WTC11 (cell line): ENCODE data around the gene FAM118B. TPM values are rescaled to one million over a fixed set of nuclear protein-coding genes. Genes with fewer than 3 reads are reported as not detected.

Source experiments
- ATAC-seq: fragments of 200-7000 bp; cut with Tn5 transposase; 2 replicates; pipeline ENCODE4 v1.10.0; 2021; ENCODE audit warnings: mild to moderate bottlenecking, moderate library complexity
- CTCF ChIA-PET: fragments of 300-600 bp; sonication (Branson Sonifier 250); formaldehyde crosslinking; loops from one replicate; lab custom pipeline; 2021; ENCODE audit warnings: antibody characterized with exemption; lab: Charles Lee
- POLR2A ChIA-PET: fragments of 350-600 bp; sonication (Branson Sonifier 250); formaldehyde crosslinking; loops from one replicate; lab custom pipeline; 2021; ENCODE audit warnings: antibody characterized with exemption; lab: Charles Lee
- DNase-seq: peaks from one replicate; pipeline ENCODE4 v3.0.0; 2021; ENCODE audit warnings: low spot score
- H3K27ac Mint-ChIP-seq: 2 replicates; pipeline ENCODE4 v1.8.0; 2021; ENCODE audit warnings: mixed read lengths
- H3K27me3 Mint-ChIP-seq: 2 replicates; pipeline ENCODE4 v1.8.0; 2021; ENCODE audit warnings: low read depth, mild to moderate bottlenecking, moderate library complexity, mixed read lengths
- H3K36me3 Mint-ChIP-seq: 2 replicates; pipeline ENCODE4 v1.8.0; 2021; ENCODE audit warnings: mixed read lengths
- H3K4me1 Mint-ChIP-seq: 2 replicates; pipeline ENCODE4 v1.8.0; 2022; ENCODE audit warnings: mixed read lengths
- H3K4me3 Mint-ChIP-seq: 2 replicates; pipeline ENCODE4 v1.8.0; 2021; ENCODE audit warnings: mild to moderate bottlenecking, moderate library complexity, mixed read lengths
- H3K9me3 Mint-ChIP-seq: 2 replicates; pipeline ENCODE4 v1.8.0; 2021; ENCODE audit warnings: mixed read lengths
- ETV6 ChIP-seq: sonication (generic); formaldehyde crosslinking; IDR thresholded peaks from 2 replicates; pipeline ENCODE4 v1.8.1; 2022; ENCODE audit warnings: mild to moderate bottlenecking, missing genetic modification reagents
- GRHL2 ChIP-seq: fragments of 250-450 bp; sonication (Bioruptor Pico); IDR thresholded peaks from 2 replicates; pipeline ENCODE4 v1.8.0; 2022; ENCODE audit warnings: mild to moderate bottlenecking, moderate library complexity; ENCODE audit not compliant: insufficient replicate concordance, severe bottlenecking
- HMGA2 ChIP-seq: fragments of 250-450 bp; sonication (Bioruptor Pico); IDR thresholded peaks from 2 replicates; pipeline ENCODE4 v1.4.0; 2021; ENCODE audit warnings: mild to moderate bottlenecking, moderate library complexity
- KAT7 ChIP-seq: sonication (generic); formaldehyde crosslinking; IDR thresholded peaks from 2 replicates; pipeline ENCODE4 v1.8.1; 2023; ENCODE audit warnings: missing genetic modification reagents, mild to moderate bottlenecking, borderline replicate concordance
- NR2C2 ChIP-seq: sonication (generic); formaldehyde crosslinking; IDR thresholded peaks from 2 replicates; pipeline ENCODE4 v1.8.0; 2022; ENCODE audit warnings: mild to moderate bottlenecking, missing genetic modification reagents
- NR3C1 ChIP-seq: sonication (generic); formaldehyde crosslinking; conservative IDR thresholded peaks from 2 replicates; pipeline ENCODE4 v1.8.1; 2023; ENCODE audit warnings: low read depth, mild to moderate bottlenecking, missing genetic modification reagents
- SP1 ChIP-seq: sonication (generic); formaldehyde crosslinking; conservative IDR thresholded peaks from 2 replicates; pipeline ENCODE4 v1.8.1; 2022; ENCODE audit warnings: missing genetic modification reagents
- ZBTB21 ChIP-seq: sonication (generic); formaldehyde crosslinking; IDR thresholded peaks from 2 replicates; pipeline ENCODE4 v1.8.1; 2023; ENCODE audit warnings: mild to moderate bottlenecking, missing genetic modification reagents, borderline replicate concordance
- ZNF232 ChIP-seq: sonication (generic); formaldehyde crosslinking; IDR thresholded peaks from 2 replicates; pipeline ENCODE4 v1.8.0; 2022; ENCODE audit warnings: mild to moderate bottlenecking, missing genetic modification reagents
- ZNF396 ChIP-seq: fragments of 250-450 bp; sonication (Bioruptor Pico); IDR thresholded peaks from 2 replicates; pipeline ENCODE4 v1.8.0; 2021; ENCODE audit warnings: mild to moderate bottlenecking, moderate library complexity, borderline replicate concordance
- ZNF423 ChIP-seq: fragments of 250-450 bp; sonication (Bioruptor Pico); IDR thresholded peaks from 2 replicates; pipeline ENCODE4 v2.1.2; 2022; ENCODE audit warnings: mild to moderate bottlenecking, moderate library complexity
- total RNA-seq: library from RNA; stranded (reverse); gene quantifications from 3 replicates; pipeline ENCODE4 v1.2.3, GENCODE V29; 2021
- TF ChIP-seq, protein P1 (sequence below): fragments of 250-450 bp; sonication (Bioruptor Pico); IDR thresholded peaks from 2 replicates; pipeline ENCODE4 v1.8.0; 2021; ENCODE audit warnings: mild to moderate bottlenecking
- TF ChIP-seq, protein P2 (sequence below): sonication (generic); formaldehyde crosslinking; conservative IDR thresholded peaks from 2 replicates; pipeline ENCODE4 v1.8.1; 2022; ENCODE audit warnings: mild to moderate bottlenecking, missing genetic modification reagents
- TF ChIP-seq, protein P3 (sequence below): fragments of 250-450 bp; sonication (Bioruptor Pico); IDR thresholded peaks from 2 replicates; pipeline ENCODE4 v1.9.0; 2021; ENCODE audit warnings: mild to moderate bottlenecking
- TF ChIP-seq, protein P4 (sequence below): sonication (generic); formaldehyde crosslinking; IDR thresholded peaks from 2 replicates; pipeline ENCODE4 v1.8.1; 2022; ENCODE audit warnings: mild to moderate bottlenecking, missing genetic modification reagents, moderate library complexity, borderline replicate concordance
- TF ChIP-seq, protein P5 (sequence below): sonication (generic); formaldehyde crosslinking; IDR thresholded peaks from 2 replicates; pipeline ENCODE4 v1.8.0; 2023; ENCODE audit warnings: mild to moderate bottlenecking, missing genetic modification reagents
- TF ChIP-seq, protein P6 (sequence below): sonication (generic); formaldehyde crosslinking; IDR thresholded peaks from 2 replicates; pipeline ENCODE4 v1.8.0; 2023; ENCODE audit warnings: missing genetic modification reagents

Gene FAM118B
- total RNA-seq, 1 experiment from 2014 or later, result 35.3 TPM

DNA sequence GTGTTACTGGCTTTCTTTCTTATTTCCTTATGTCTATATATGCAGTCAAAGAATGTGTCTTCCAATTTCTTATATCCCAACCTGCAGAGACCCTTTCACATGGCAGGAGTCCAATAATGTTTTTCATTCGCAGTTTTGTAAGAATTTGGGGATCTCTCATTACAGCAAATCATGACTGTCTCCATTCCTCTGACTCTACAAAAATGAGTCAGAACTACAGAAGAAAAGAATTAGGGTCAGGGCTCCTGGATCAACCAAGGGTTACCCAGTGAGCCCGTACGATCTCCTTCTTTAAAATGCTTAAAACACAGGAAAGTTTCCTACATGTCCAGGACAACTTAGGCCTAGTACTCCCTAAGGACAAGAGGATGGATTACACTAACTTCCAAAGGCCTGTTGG lies 42.3 kb upstream of the FAM118B start (continued):
- TF ChIP-seq, protein P1, sequence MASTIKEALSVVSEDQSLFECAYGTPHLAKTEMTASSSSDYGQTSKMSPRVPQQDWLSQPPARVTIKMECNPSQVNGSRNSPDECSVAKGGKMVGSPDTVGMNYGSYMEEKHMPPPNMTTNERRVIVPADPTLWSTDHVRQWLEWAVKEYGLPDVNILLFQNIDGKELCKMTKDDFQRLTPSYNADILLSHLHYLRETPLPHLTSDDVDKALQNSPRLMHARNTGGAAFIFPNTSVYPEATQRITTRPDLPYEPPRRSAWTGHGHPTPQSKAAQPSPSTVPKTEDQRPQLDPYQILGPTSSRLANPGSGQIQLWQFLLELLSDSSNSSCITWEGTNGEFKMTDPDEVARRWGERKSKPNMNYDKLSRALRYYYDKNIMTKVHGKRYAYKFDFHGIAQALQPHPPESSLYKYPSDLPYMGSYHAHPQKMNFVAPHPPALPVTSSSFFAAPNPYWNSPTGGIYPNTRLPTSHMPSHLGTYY (CRISPR knock-in tag), result no peak
- TF ChIP-seq, protein P2, sequence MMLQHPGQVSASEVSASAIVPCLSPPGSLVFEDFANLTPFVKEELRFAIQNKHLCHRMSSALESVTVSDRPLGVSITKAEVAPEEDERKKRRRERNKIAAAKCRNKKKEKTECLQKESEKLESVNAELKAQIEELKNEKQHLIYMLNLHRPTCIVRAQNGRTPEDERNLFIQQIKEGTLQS (CRISPR knock-in tag), result no peak
- TF ChIP-seq, protein P3, sequence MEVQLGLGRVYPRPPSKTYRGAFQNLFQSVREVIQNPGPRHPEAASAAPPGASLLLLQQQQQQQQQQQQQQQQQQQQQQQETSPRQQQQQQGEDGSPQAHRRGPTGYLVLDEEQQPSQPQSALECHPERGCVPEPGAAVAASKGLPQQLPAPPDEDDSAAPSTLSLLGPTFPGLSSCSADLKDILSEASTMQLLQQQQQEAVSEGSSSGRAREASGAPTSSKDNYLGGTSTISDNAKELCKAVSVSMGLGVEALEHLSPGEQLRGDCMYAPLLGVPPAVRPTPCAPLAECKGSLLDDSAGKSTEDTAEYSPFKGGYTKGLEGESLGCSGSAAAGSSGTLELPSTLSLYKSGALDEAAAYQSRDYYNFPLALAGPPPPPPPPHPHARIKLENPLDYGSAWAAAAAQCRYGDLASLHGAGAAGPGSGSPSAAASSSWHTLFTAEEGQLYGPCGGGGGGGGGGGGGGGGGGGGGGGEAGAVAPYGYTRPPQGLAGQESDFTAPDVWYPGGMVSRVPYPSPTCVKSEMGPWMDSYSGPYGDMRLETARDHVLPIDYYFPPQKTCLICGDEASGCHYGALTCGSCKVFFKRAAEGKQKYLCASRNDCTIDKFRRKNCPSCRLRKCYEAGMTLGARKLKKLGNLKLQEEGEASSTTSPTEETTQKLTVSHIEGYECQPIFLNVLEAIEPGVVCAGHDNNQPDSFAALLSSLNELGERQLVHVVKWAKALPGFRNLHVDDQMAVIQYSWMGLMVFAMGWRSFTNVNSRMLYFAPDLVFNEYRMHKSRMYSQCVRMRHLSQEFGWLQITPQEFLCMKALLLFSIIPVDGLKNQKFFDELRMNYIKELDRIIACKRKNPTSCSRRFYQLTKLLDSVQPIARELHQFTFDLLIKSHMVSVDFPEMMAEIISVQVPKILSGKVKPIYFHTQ (CRISPR knock-in tag), result no peak
- no peak for TF ChIP-seq ZBTB21 (CRISPR knock-in tag)
- no peak for TF ChIP-seq HMGA2 (CRISPR knock-in tag)

DNA sequence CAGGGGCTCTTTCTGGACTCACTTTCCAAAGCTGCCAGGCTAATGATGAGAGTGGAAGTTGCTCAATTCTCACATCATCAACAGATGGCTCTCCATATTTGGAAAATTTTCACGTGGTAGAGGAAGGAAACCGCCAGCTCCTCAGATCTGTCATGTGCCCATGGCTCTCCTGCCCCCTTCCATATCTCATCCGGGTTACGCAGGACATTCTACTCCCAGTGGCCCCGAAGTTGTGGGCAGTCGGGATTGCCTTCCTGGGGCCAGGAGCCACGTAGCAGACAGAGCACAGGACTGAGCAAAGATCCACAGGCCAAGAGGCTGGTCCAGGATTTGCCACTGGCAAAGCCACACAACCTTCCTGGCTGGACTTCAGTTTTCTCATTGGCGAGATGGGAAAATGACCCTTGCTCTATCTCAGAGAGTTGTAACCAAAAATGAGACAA lies 39.0 kb upstream of the FAM118B start:
- DNase-seq (no peak), ATAC-seq (no peak)
- Mint-ChIP-seq H3K4me1 (peaks cover 15% of the 10 kb centered on the region), H3K9me3 (no peaks in the 10 kb centered on the region), H3K36me3 (no peaks in the 10 kb centered on the region), H3K4me3 (no peak overlapping the region), H3K27ac (no peak overlapping the region; the same call in 1 of the 2 replicates), H3K27me3 (no peaks in the 10 kb centered on the region)
- ChIA-PET CTCF (interaction anchor here (0.9 kb wide), 2 partner anchors 13 to 26 kb away, joined by 3 read pairs; no protein-coding TSS in a partner anchor), POLR2A (interaction anchor here (0.5 kb wide), 1 partner anchor 46 kb away, joined by 5 read pairs; no protein-coding TSS in a partner anchor)
- TF ChIP-seq ETV6 (CRISPR knock-in tag) (no peak), GRHL2 (CRISPR knock-in tag) (no peak), NR2C2 (CRISPR knock-in tag) (no peak), SP1 (CRISPR knock-in tag) (no peak), KAT7 (CRISPR knock-in tag) (no peak), NR3C1 (CRISPR knock-in tag) (no peak), ZNF423 (CRISPR knock-in tag) (no peak), ZNF396 (CRISPR knock-in tag) (no peak), ZNF232 (CRISPR knock-in tag) (no peak)
- TF ChIP-seq, protein P1 (CRISPR knock-in tag), result no peak
- TF ChIP-seq, protein P4, sequence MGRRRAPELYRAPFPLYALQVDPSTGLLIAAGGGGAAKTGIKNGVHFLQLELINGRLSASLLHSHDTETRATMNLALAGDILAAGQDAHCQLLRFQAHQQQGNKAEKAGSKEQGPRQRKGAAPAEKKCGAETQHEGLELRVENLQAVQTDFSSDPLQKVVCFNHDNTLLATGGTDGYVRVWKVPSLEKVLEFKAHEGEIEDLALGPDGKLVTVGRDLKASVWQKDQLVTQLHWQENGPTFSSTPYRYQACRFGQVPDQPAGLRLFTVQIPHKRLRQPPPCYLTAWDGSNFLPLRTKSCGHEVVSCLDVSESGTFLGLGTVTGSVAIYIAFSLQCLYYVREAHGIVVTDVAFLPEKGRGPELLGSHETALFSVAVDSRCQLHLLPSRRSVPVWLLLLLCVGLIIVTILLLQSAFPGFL (CRISPR knock-in tag), result no peak
- TF ChIP-seq, protein P5, sequence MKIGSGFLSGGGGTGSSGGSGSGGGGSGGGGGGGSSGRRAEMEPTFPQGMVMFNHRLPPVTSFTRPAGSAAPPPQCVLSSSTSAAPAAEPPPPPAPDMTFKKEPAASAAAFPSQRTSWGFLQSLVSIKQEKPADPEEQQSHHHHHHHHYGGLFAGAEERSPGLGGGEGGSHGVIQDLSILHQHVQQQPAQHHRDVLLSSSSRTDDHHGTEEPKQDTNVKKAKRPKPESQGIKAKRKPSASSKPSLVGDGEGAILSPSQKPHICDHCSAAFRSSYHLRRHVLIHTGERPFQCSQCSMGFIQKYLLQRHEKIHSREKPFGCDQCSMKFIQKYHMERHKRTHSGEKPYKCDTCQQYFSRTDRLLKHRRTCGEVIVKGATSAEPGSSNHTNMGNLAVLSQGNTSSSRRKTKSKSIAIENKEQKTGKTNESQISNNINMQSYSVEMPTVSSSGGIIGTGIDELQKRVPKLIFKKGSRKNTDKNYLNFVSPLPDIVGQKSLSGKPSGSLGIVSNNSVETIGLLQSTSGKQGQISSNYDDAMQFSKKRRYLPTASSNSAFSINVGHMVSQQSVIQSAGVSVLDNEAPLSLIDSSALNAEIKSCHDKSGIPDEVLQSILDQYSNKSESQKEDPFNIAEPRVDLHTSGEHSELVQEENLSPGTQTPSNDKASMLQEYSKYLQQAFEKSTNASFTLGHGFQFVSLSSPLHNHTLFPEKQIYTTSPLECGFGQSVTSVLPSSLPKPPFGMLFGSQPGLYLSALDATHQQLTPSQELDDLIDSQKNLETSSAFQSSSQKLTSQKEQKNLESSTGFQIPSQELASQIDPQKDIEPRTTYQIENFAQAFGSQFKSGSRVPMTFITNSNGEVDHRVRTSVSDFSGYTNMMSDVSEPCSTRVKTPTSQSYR (CRISPR knock-in tag), result no peak
- TF ChIP-seq, protein P6, sequence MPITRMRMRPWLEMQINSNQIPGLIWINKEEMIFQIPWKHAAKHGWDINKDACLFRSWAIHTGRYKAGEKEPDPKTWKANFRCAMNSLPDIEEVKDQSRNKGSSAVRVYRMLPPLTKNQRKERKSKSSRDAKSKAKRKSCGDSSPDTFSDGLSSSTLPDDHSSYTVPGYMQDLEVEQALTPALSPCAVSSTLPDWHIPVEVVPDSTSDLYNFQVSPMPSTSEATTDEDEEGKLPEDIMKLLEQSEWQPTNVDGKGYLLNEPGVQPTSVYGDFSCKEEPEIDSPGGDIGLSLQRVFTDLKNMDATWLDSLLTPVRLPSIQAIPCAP (CRISPR knock-in tag), result no peak
